Measurements from ENCODE around the gene ZNF680.
"Not testable (repeated sequence)": the region's sequence is repeated elsewhere in the genome, so short reads cannot be mapped to it uniquely, and the experiment has no call there.

Gene ZNF680

GRCh38 chr7:64555046-64555445, 7.8 kb downstream of the ZNF680 start:
- ATAC-seq (no peak), DNase-seq (no peak)

GRCh38 chr7:64554188-64554587, 8.7 kb downstream of the ZNF680 start:
- not testable (repeated sequence) for DNase-seq, ATAC-seq

GRCh38 chr7:64551375-64552142, 11.3 kb downstream of the ZNF680 start:
- DNase-seq (no peak), ATAC-seq (no peak)

- no peak for ATAC-seq
These were observed 18.9 kb downstream of the ZNF680 start for GRCh38 chr7:64544010-64544409.

GRCh38 chr7:64541438-64542359, 21.2 kb downstream of the ZNF680 start:
- ATAC-seq: peak; percentile 43
- DNase-seq: no peak

More at GRCh38 chr7:64544010-64544409, 18.9 kb downstream of the ZNF680 start:
- no peak for DNase-seq

- ATAC-seq (no peak), DNase-seq (no peak)
These were observed 29.1 kb downstream of the ZNF680 start for GRCh38 chr7:64533756-64534155.

- ATAC-seq (no peak), DNase-seq (no peak)
These were observed 34.1 kb downstream of the ZNF680 start for GRCh38 chr7:64528770-64529169.

GRCh38 chr7:64521409-64521984, 41.4 kb downstream of the ZNF680 start:
- ATAC-seq (no peak), DNase-seq (no peak)

- ATAC-seq: no peak
These were observed 46.4 kb downstream of the ZNF680 start for GRCh38 chr7:64516451-64516850.

GRCh38 chr7:64515781-64516180, 47.1 kb downstream of the ZNF680 start:
- DNase-seq (no peak), ATAC-seq (no peak)

More at GRCh38 chr7:64516451-64516850, 46.4 kb downstream of the ZNF680 start:
- no peak for DNase-seq

- ATAC-seq: no peak
These were observed 47.5 kb downstream of the ZNF680 start for GRCh38 chr7:64515330-64515729.

GRCh38 chr7:64509583-64509982, 53.3 kb downstream of the ZNF680 start:
- DNase-seq (no peak), ATAC-seq (no peak)

More at GRCh38 chr7:64515330-64515729, 47.5 kb downstream of the ZNF680 start:
- DNase-seq: no peak

GRCh38 chr7:64504581-64505120, 58.2 kb downstream of the ZNF680 start:
- no peak for ATAC-seq

GRCh38 chr7:64498270-64498669, 64.6 kb downstream of the ZNF680 start:
- no peak for ATAC-seq
- DNase-seq: no peak

More at GRCh38 chr7:64504581-64505120, 58.2 kb downstream of the ZNF680 start:
- no peak for DNase-seq

GRCh38 chr7:64494912-64495461, 67.9 kb downstream of the ZNF680 start:
- DNase-seq (no peak), ATAC-seq (no peak)

GRCh38 chr7:64485623-64486022, 77.2 kb downstream of the ZNF680 start:
- no peak for DNase-seq
- ATAC-seq: no peak
